HL-60 (cell line): ENCODE measurements around the gene ITGAL.

Experiments
- CTCF ChIP-seq: IDR thresholded peaks from one replicate; pipeline ENCODE4 v1.5.1; 2011; ENCODE audit warnings: low read length, control low read depth, inconsistent platforms; ENCODE audit not compliant: insufficient read depth
- REST ChIP-seq: IDR thresholded peaks from 2 replicates; pipeline ENCODE4 v1.6.1; 2012; ENCODE audit warnings: low read depth; ENCODE audit not compliant: insufficient replicate concordance

DNA sequence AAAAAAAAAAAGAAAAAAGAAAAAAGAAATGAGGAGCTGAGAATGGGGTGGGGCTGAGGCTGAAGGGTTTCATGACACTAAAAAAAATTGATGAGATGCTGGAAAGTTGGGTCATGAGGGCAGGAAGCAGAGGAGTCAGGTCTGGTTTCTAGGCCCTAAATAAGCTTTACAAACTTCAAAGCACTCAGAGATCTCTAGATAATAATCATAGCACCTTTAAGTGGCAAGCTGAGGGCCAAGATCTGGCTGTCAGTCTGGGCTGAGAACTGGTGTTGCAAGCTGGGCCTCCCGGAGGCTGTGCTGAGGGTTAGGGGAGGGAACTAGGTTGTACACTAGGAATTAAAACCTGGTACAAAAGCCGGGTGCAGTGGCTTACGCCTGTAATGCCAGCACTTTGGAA, 79.2 kb downstream of the ITGAL start:
- TF ChIP-seq CTCF (no peak), REST (no peak)
